Loucy (cell line): ENCODE data around the gene NRARP.
A peak's percentile ranks its signal among the peaks of the same experiment; 100 is the strongest.

Experiments
- H2AFZ ChIP-seq: fragments of 200-600 bp; sonication (generic); 2 replicates; pipeline ENCODE4 v1.6.0; 2016; ENCODE audit warnings: antibody characterized with exemption, mild to moderate bottlenecking, low read length, moderate library complexity
- H3F3A ChIP-seq: fragments of 200-600 bp; 2 replicates; pipeline ENCODE4 v1.6.0; 2016; ENCODE audit warnings: antibody characterized with exemption, low read depth, mild to moderate bottlenecking
- H3K27me3 ChIP-seq: fragments of 200-600 bp; sonication (generic); 2 replicates; pipeline ENCODE4 v1.6.1; 2014; ENCODE audit warnings: low read length, mild to moderate bottlenecking; ENCODE audit not compliant: insufficient read depth, poor library complexity, severe bottlenecking
- H3K36me3 ChIP-seq: fragments of 200-600 bp; sonication (generic); 2 replicates; pipeline ENCODE4 v1.6.1; 2016; ENCODE audit warnings: low read length; ENCODE audit not compliant: insufficient read depth
- H3K4me1 ChIP-seq: fragments of 200-600 bp; sonication (generic); 2 replicates; pipeline ENCODE4 v1.5.1; 2014; ENCODE audit warnings: low read length, mild to moderate bottlenecking; ENCODE audit not compliant: insufficient read depth, poor library complexity, severe bottlenecking
- H3K4me2 ChIP-seq: fragments of 200-600 bp; sonication (generic); 2 replicates; pipeline ENCODE4 v1.6.0; 2014; ENCODE audit warnings: antibody characterized with exemption, low read length, low read depth, mild to moderate bottlenecking; ENCODE audit not compliant: poor library complexity, severe bottlenecking
- H3K4me3 ChIP-seq: fragments of 200-600 bp; sonication (generic); 2 replicates; pipeline ENCODE4 v1.5.1; 2014; ENCODE audit warnings: low read length, mild to moderate bottlenecking, mixed read lengths; ENCODE audit not compliant: poor library complexity, severe bottlenecking
- H3K79me2 ChIP-seq: fragments of 200-600 bp; sonication (generic); 2 replicates; pipeline ENCODE4 v1.6.1; 2014; ENCODE audit warnings: low read length; ENCODE audit not compliant: insufficient read depth
- H3K9ac ChIP-seq: fragments of 200-600 bp; sonication (generic); 2 replicates; pipeline ENCODE4 v1.6.0; 2014; ENCODE audit warnings: mild to moderate bottlenecking, low read depth, low read length, moderate library complexity; ENCODE audit not compliant: poor library complexity, severe bottlenecking
- H3K9me2 ChIP-seq: fragments of 200-600 bp; sonication (generic); replicated peaks from 2 replicates; pipeline ENCODE4 v1.6.1; 2016; ENCODE audit warnings: low read depth, low read length, mixed read lengths
- H3K9me3 ChIP-seq: fragments of 200-600 bp; sonication (generic); 2 replicates; pipeline ENCODE4 v1.6.1; 2014; ENCODE audit warnings: mild to moderate bottlenecking, antibody characterized with exemption, low read length, low read depth; ENCODE audit not compliant: insufficient read depth
- H4K20me1 ChIP-seq: fragments of 200-600 bp; sonication (generic); 2 replicates; pipeline ENCODE4 v1.6.0; 2014; ENCODE audit warnings: antibody characterized with exemption, low read length, mild to moderate bottlenecking; ENCODE audit not compliant: insufficient read depth, poor library complexity, severe bottlenecking
- CTCF ChIP-seq: fragments of 200-600 bp; sonication (generic); conservative IDR thresholded peaks from 2 replicates; pipeline ENCODE4 v1.5.1; 2014; ENCODE audit warnings: mild to moderate bottlenecking, antibody characterized with exemption, low read length
- EZH2phosphoT487 ChIP-seq: fragments of 200-600 bp; IDR thresholded peaks from 2 replicates; pipeline ENCODE4 v1.6.1; 2018; ENCODE audit warnings: antibody characterized with exemption, mild to moderate bottlenecking, moderate library complexity, borderline replicate concordance

NRARP gene

GRCh38 chr9:137252555-137253506 lies 49.2 kb downstream of the NRARP start:
- H3F3A ChIP-seq, result no peaks in the 10 kb centered on the region
- H3K4me1 ChIP-seq, result peaks cover 30% of the 10 kb centered on the region
- no peak overlapping the region for H2AFZ ChIP-seq
- H3K4me2 ChIP-seq, result peak overlapping the region; percentile 97
- no peaks in the 10 kb centered on the region for H3K9me3 ChIP-seq
- H3K79me2 ChIP-seq, result peaks cover 30% of the 10 kb centered on the region
- peaks cover 4% of the 10 kb centered on the region for H3K27me3 ChIP-seq
- H3K36me3 ChIP-seq, result no peaks in the 10 kb centered on the region
- no peaks in the 10 kb centered on the region for H3K9me2 ChIP-seq
- TF ChIP-seq EZH2phosphoT487 (no peak), CTCF (no peak)
- H4K20me1 ChIP-seq, result peaks cover 15% of the 10 kb centered on the region
- no peak overlapping the region for H3K9ac ChIP-seq
- no peak overlapping the region for H3K4me3 ChIP-seq

- Histone ChIP-seq H3K27me3 (peaks cover 4% of the 10 kb centered on the region), H3K9me3 (no peaks in the 10 kb centered on the region), H3K36me3 (no peaks in the 10 kb centered on the region), H3F3A (no peaks in the 10 kb centered on the region), H3K4me1 (peaks cover 26% of the 10 kb centered on the region), H3K4me3 (no peak overlapping the region), H3K9me2 (no peaks in the 10 kb centered on the region), H4K20me1 (peaks cover 12% of the 10 kb centered on the region), H3K79me2 (peaks cover 25% of the 10 kb centered on the region), H3K9ac (no peak overlapping the region), H3K4me2 (no peak overlapping the region), H2AFZ (no peak overlapping the region)
- TF ChIP-seq EZH2phosphoT487, result no peak
- no peak for TF ChIP-seq CTCF
Observed at GRCh38 chr9:137251490-137252268, 50.4 kb downstream of the NRARP start.

- H4K20me1 ChIP-seq, result peaks cover 7% of the 10 kb centered on the region
- H3K4me3 ChIP-seq, result no peak within 1 kb of the TSS
- no peaks in the 10 kb centered on the region for H3K9me2 ChIP-seq
- H3K27me3 ChIP-seq, result peaks cover 4% of the 10 kb centered on the region
- no peaks in the 10 kb centered on the region for H3K9me3 ChIP-seq
- no peak within 1 kb of the TSS for H3K9ac ChIP-seq
- peaks cover 19% of the 10 kb centered on the region for H3K79me2 ChIP-seq
- no peaks in the 10 kb centered on the region for H3F3A ChIP-seq
- no peaks in the 10 kb centered on the region for H3K36me3 ChIP-seq
- H3K4me2 ChIP-seq, result no peak within 1 kb of the TSS
- peaks cover 21% of the 10 kb centered on the region for H3K4me1 ChIP-seq
- H2AFZ ChIP-seq, result no peak within 1 kb of the TSS
- TF ChIP-seq CTCF, result no peak
- no peak for TF ChIP-seq EZH2phosphoT487
Observed at GRCh38 chr9:137251194-137251461, 50.9 kb downstream of the NRARP start, which contains the start of gene STPG3. Gene STPG3 (plus strand): TSS chr9:137251286. CDS start chr9:137251287, 1 bp downstream.
